Peyer's patch (tissue), 4 donors: Measurements from ENCODE around the gene VRK2.

Experiments
- CTCF ChIP-seq, 6 experiments: fragments of 450-650 bp in 4 of 6; fragments of 200-600 bp in 2 of 6; sonication (generic) in 1 of 6; IDR thresholded peaks; one replicate each; pipeline ENCODE4 v1.5.1; 2017 to 2019; ENCODE audit warnings: antibody characterized with exemption in 6 of 6, mild to moderate bottlenecking in 3 of 6, moderate library complexity in 1 of 6
- POLR2A ChIP-seq, 2 donors: fragments of 450-650 bp; IDR thresholded peaks; one replicate each; pipeline ENCODE4 v1.5.1; 2017; ENCODE audit warnings: antibody characterized with exemption in 2 of 2, mild to moderate bottlenecking in 2 of 2, moderate library complexity in 2 of 2

GRCh38 chr2:58182527-58182926 lies 135.9 kb downstream of the VRK2 start:
- TF ChIP-seq CTCF (IDR thresholded peaks at IDR 0.05) (no peak), POLR2A (IDR thresholded peaks at IDR 0.05) (no peak)
